HepG2 (cell line): ENCODE results near the gene SIRPB2. TPM values are rescaled to one million over a fixed set of nuclear protein-coding genes. Genes with fewer than 3 reads are reported as not detected.

Experiments used
- ATAC-seq: fragments of 200-7000 bp; cut with Tn5 transposase; 3 replicates; pipeline ENCODE4 v1.9.1; 2020; ENCODE audit warnings: mild to moderate bottlenecking, moderate library complexity
- BruUV-seq: library from RNA; stranded (reverse); fragments of 400-500 nt; replicated peaks from 2 replicates; lab custom pipeline; 2021; lab: Mats Ljungman, UMichigan
- CTCF ChIA-PET: fragments of 300-600 bp; formaldehyde crosslinking; extraction: SDS; loops from one replicate; lab custom pipeline; 2021; ENCODE audit warnings: low total read pairs, inconsistent platforms, low intra/inter-chr PET ratio; lab: Yijun Ruan, JAX
- POLR2A ChIA-PET: fragments of 350-600 bp; sonication (Branson Sonifier 250); formaldehyde crosslinking; loops from one replicate; lab custom pipeline; 2020; ENCODE audit warnings: antibody characterized with exemption, inconsistent platforms; lab: Yijun Ruan, JAX
- DNase-seq: peaks from one replicate; pipeline ENCODE4 v3.0.0-alpha.2; 2015; ENCODE audit warnings: low spot score
- FAIRE-seq: peaks from 3 replicates; lab custom pipeline; 2011; peaks lifted over from hg19 to GRCh38; lab: Jason Lieb, UNC
- H2AFZ ChIP-seq: one replicate; pipeline ENCODE4 v1.6.1; 2011; ENCODE audit warnings: low read length, inconsistent platforms
- H3K27ac ChIP-seq: fragments of 300-600 bp; 3 replicates; pipeline ENCODE4 v1.8.0; 2011; ENCODE audit warnings: mixed run types, mild to moderate bottlenecking, mixed read lengths, low read length, inconsistent platforms; ENCODE audit not compliant: insufficient read depth; ENCODE audit errors: extremely low read length
- H3K27me3 ChIP-seq, 2 experiments: fragments of 200-600 bp in 1 of 2; 2 replicates in 1 of 2; 3 replicates in 1 of 2; pipeline versions ENCODE4 v1.6.0 to v1.8.0; 2011; ENCODE audit warnings: low read length in 2 of 2, mild to moderate bottlenecking in 2 of 2, moderate library complexity in 2 of 2, inconsistent platforms in 1 of 2; ENCODE audit not compliant: insufficient read depth in 2 of 2, control insufficient read depth in 1 of 2
- H3K36me3 ChIP-seq, 2 experiments: fragments of 200-600 bp in 1 of 2; replicated peaks in 1 of 2; 2 replicates in 1 of 2; 3 replicates in 1 of 2; pipeline versions ENCODE4 v1.5.1 to v1.8.0; 2011; ENCODE audit warnings: low read length in 2 of 2, inconsistent platforms in 1 of 2; ENCODE audit not compliant: insufficient read depth in 2 of 2, control insufficient read depth in 1 of 2
- H3K4me1 ChIP-seq: 2 replicates; pipeline ENCODE4 v1.5.1; 2012; ENCODE audit warnings: low read length, inconsistent platforms; ENCODE audit not compliant: insufficient read depth
- H3K4me2 ChIP-seq: 2 replicates; pipeline ENCODE4 v1.6.0; 2011; ENCODE audit warnings: low read depth, low read length, inconsistent platforms
- H3K4me3 ChIP-seq, 3 experiments: fragments of 200-600 bp in 1 of 3; sonication (generic), shearing (Covaris generic) in 1 of 3; replicated peaks in 1 of 3; 2 replicates each; pipeline ENCODE4 v1.5.1; 2011 to 2016; ENCODE audit warnings: low read length in 3 of 3, inconsistent platforms in 2 of 3, low read depth in 2 of 3, mild to moderate bottlenecking in 2 of 3, control low read depth in 1 of 3, mixed read lengths in 1 of 3; ENCODE audit not compliant: insufficient read depth in 1 of 3
- H3K79me2 ChIP-seq: one replicate; pipeline ENCODE4 v1.6.1; 2011; ENCODE audit warnings: low read length, inconsistent platforms; ENCODE audit not compliant: insufficient read depth
- H3K9ac ChIP-seq: 2 replicates; pipeline ENCODE4 v1.6.0; 2011; ENCODE audit warnings: mild to moderate bottlenecking, low read depth, low read length, inconsistent platforms; ENCODE audit not compliant: insufficient read depth
- H3K9me3 ChIP-seq: 2 replicates; pipeline ENCODE4 v1.5.1; 2012; ENCODE audit warnings: mild to moderate bottlenecking, low read length
- H4K20me1 ChIP-seq: 2 replicates; pipeline ENCODE4 v1.6.0; 2011; ENCODE audit warnings: inconsistent platforms, mild to moderate bottlenecking, low read length, moderate library complexity; ENCODE audit not compliant: insufficient read depth
- AHR ChIP-seq: IDR thresholded peaks from 2 replicates; pipeline ENCODE4 v1.6.1; 2018; ENCODE audit warnings: missing genetic modification reagents, missing compliant biosample characterization
- AKAP8 ChIP-seq: sonication (generic); formaldehyde crosslinking; IDR thresholded peaks from 2 replicates; pipeline ENCODE4 v1.5.1; 2020; ENCODE audit warnings: mild to moderate bottlenecking, missing genetic modification reagents
- CHD4 ChIP-seq: fragments of 200-600 bp; sonication (generic); IDR thresholded peaks from 2 replicates; pipeline ENCODE4 v1.7.0; 2017; ENCODE audit warnings: mild to moderate bottlenecking, low read length, borderline replicate concordance
- FOXO1 ChIP-seq: sonication (generic); formaldehyde crosslinking; IDR thresholded peaks from 2 replicates; pipeline ENCODE4 v1.4.0; 2020; ENCODE audit warnings: missing genetic modification reagents
- GPBP1L1 ChIP-seq: sonication (generic); formaldehyde crosslinking; IDR thresholded peaks from 2 replicates; pipeline ENCODE4 v1.5.0; 2020; ENCODE audit warnings: mild to moderate bottlenecking, missing genetic modification reagents
- HMGA1 ChIP-seq: sonication (generic); formaldehyde crosslinking; conservative IDR thresholded peaks from 2 replicates; pipeline ENCODE4 v1.4.0; 2020; ENCODE audit warnings: missing genetic modification reagents
- HMGXB4 ChIP-seq, 2 experiments: sonication (generic) in 1 of 2; formaldehyde crosslinking in 1 of 2; IDR thresholded peaks; 2 replicates each; pipeline versions ENCODE4 v1.4.0 to v1.6.1; 2018 to 2020; ENCODE audit warnings: missing genetic modification reagents in 2 of 2, borderline replicate concordance in 1 of 2, low read depth in 1 of 2, mild to moderate bottlenecking in 1 of 2, missing biosample characterization in 1 of 2
- MXD4 ChIP-seq: IDR thresholded peaks from 2 replicates; pipeline ENCODE4 v1.6.1; 2016; ENCODE audit warnings: mild to moderate bottlenecking, missing biosample characterization, missing genetic modification reagents
- NFE2 ChIP-seq: sonication (generic); formaldehyde crosslinking; IDR thresholded peaks from 2 replicates; pipeline ENCODE4 v1.4.0; 2020; ENCODE audit warnings: missing genetic modification reagents
- REPIN1 ChIP-seq: sonication (generic); formaldehyde crosslinking; IDR thresholded peaks from 2 replicates; pipeline ENCODE4 v1.8.0; 2022; ENCODE audit warnings: missing genetic modification reagents, low read depth, mild to moderate bottlenecking, borderline replicate concordance
- SIN3A ChIP-seq: IDR thresholded peaks from 2 replicates; pipeline ENCODE4 v1.6.1; 2011; ENCODE audit warnings: low read depth, mild to moderate bottlenecking, control low read depth, low read length, borderline replicate concordance
- SMAD9 ChIP-seq: sonication (generic); formaldehyde crosslinking; IDR thresholded peaks from 2 replicates; pipeline ENCODE4 v1.5.1; 2020; ENCODE audit warnings: mild to moderate bottlenecking, missing genetic modification reagents
- SP140L ChIP-seq: sonication (generic); formaldehyde crosslinking; IDR thresholded peaks from 2 replicates; pipeline ENCODE4 v1.4.0; 2020; ENCODE audit warnings: missing genetic modification reagents, borderline replicate concordance
- ZBED4 ChIP-seq: sonication (generic); formaldehyde crosslinking; IDR thresholded peaks from 2 replicates; pipeline ENCODE4 v1.4.0; 2020; ENCODE audit warnings: missing genetic modification reagents, borderline replicate concordance
- ZMAT3 ChIP-seq: sonication (generic); formaldehyde crosslinking; conservative IDR thresholded peaks from 2 replicates; pipeline ENCODE4 v1.7.0; 2021; ENCODE audit warnings: missing genetic modification reagents
- ZNF251 ChIP-seq: sonication (generic); formaldehyde crosslinking; IDR thresholded peaks from 2 replicates; pipeline ENCODE4 v1.9.0; 2021; ENCODE audit warnings: mild to moderate bottlenecking, missing genetic modification reagents
- WGBS: methylation state at CpG from one replicate; pipeline ENCODE4 v1.1.6; 2017; ENCODE audit warnings: low lambda C conversion rate; 5-methylcytosine and 5-hydroxymethylcytosine counted together
- in situ Hi-C: cut with HindIII; loops from 2 replicates; pipeline ENCODE4 v1.10.0; 2017; ENCODE audit warnings: low pct_unique_long_range_greater_than_20kb; ENCODE audit not compliant: extremely low pct_ligation_motif_present
- intact Hi-C: fragments of 100-400 bp; cut with micrococcal nuclease; formaldehyde crosslinking; loops from one replicate; pipeline ENCODE4 v1.10.0; 2022; ENCODE audit not compliant: unreplicated experiment
- polyA plus RNA-seq, 8 experiments: library from polyadenylated mRNA; depleted of rRNA in 3 of 8; stranded (reverse) in 7 of 8; unstranded in 1 of 8; fragments of >200 nt; fragmentation: Illumina TruSeq in 4 of 8; extraction: Trizol in 4 of 8; gene quantifications; 2 replicates each; pipeline versions ENCODE4 v1.2.1 to v1.2.3, GENCODE V29; 2011 to 2016; ENCODE audit warnings: low read depth in 4 of 8, missing spikeins in 1 of 8, mixed read lengths in 1 of 8; ENCODE audit not compliant: insufficient read depth in 1 of 8
- total RNA-seq, 5 experiments: library from RNA; depleted of rRNA; stranded (reverse); fragments of >200 nt; fragmentation: Illumina TruSeq; extraction: Trizol; gene quantifications; 2 replicates each; pipeline ENCODE4 v1.2.3, GENCODE V29; 2016; ENCODE audit warnings: low read depth in 1 of 5

Gene SIRPB2
- total and polyA plus RNA-seq, 2 of the 13 experiments (the other 11 are each of a cell fraction or from before 2014, with no cell fraction given): not detected

GRCh38 chr20:1505361-1505760 lies 14.1 kb upstream of the SIRPB2 start (continued):
- no peak for TF ChIP-seq MXD4 (CRISPR knock-in tag)
- no peak for TF ChIP-seq HMGA1 (CRISPR knock-in tag)
- TF ChIP-seq ZNF251 (CRISPR knock-in tag): no peak
- no peak for TF ChIP-seq NFE2 (CRISPR knock-in tag)
- no peak for TF ChIP-seq ZBED4 (CRISPR knock-in tag)

GRCh38 chr20:1503564-1504227 lies 12.5 kb upstream of the SIRPB2 start:
- Histone ChIP-seq H3K27ac (no peak overlapping the region), H3K79me2 (no peaks in the 10 kb centered on the region), H2AFZ (no peak overlapping the region), H3K9ac (no peak overlapping the region), H3K27me3 (peaks cover 0 to 6% of the 10 kb centered on the region in 2 experiments; a peak in 3 of 5 replicates), H3K4me2 (no peak overlapping the region), H3K4me3 (no peak overlapping the region), H3K4me1 (peaks cover 9% of the 10 kb centered on the region; the same call in 1 of the 2 replicates), H3K36me3 (no peaks in the 10 kb centered on the region), H4K20me1 (no peaks in the 10 kb centered on the region), H3K9me3 (no peaks in the 10 kb centered on the region)
- under 1% methylated on average over 8 of the region's 8 CpGs for WGBS
- in situ Hi-C loops: no loop called here
- FAIRE-seq (peak; percentile 97), DNase-seq (peak; percentile 94), ATAC-seq (peak; percentile 100)
- POLR2A ChIA-PET: no interaction called here
- intact Hi-C loops: loop anchor here (1.0 kb wide), 4 partner anchors 33 to 190 kb away; partner anchors contain the start of gene NSFL1C
- CTCF ChIA-PET: interaction anchor here (0.7 to 2.6 kb wide), 7 partner anchors 33 to 291 kb away, joined by 3 to 30 read pairs (median 3); partner anchors contain the start of genes FKBP1A and NSFL1C
- no TSS peak for BruUV-seq
- TF ChIP-seq FOXO1 (CRISPR knock-in tag) (peak; percentile 61; the same call in 1 of the 2 replicates), REPIN1 (CRISPR knock-in tag) (peak; percentile 72; the same call in 1 of the 2 replicates), ZMAT3 (CRISPR knock-in tag) (no peak), HMGXB4 (CRISPR knock-in tag; IDR thresholded peaks at IDR 0.05; ENCODE audit: borderline replicate concordance in 1 of 2, low read depth in 1 of 2) (peak; percentile 84 to 98), AKAP8 (CRISPR knock-in tag) (no peak), SP140L (CRISPR knock-in tag) (peak; percentile 94), SMAD9 (CRISPR knock-in tag) (no peak), GPBP1L1 (CRISPR knock-in tag) (no peak), CHD4 (no peak), SIN3A (no peak), AHR (no peak)
